Stomach (tissue), 9 donors: Measurements from ENCODE around the gene GUCY1A1. TPM values are rescaled to one million over a fixed set of nuclear protein-coding genes. Genes with fewer than 3 reads are reported as not detected.
A peak's percentile ranks its signal among the peaks of the same experiment; 100 is the strongest.

Experiments
- DNase-seq, 2 donors: peaks; one replicate each; pipeline versions ENCODE4 v3.0.0 to v3.0.0-alpha.2; 2013 to 2019
- H3K27ac ChIP-seq, 5 donors: fragments of 200-600 bp in 4 of 5; sonication (generic) in 4 of 5; one replicate each; pipeline ENCODE4 v1.5.1; 2013 to 2019; ENCODE audit warnings: mild to moderate bottlenecking in 1 of 5, moderate library complexity in 1 of 5
- H3K27me3 ChIP-seq, 3 donors: fragments of 200-600 bp; sonication (generic); one replicate each; pipeline ENCODE4 v1.5.1; 2017 to 2019; ENCODE audit warnings: mixed run types in 1 of 3
- H3K36me3 ChIP-seq, 4 donors: fragments of 200-600 bp; sonication (generic); 1 replicate in 3 of 4; 2 replicates in 1 of 4; pipeline ENCODE4 v1.5.1; 2016 to 2019
- H3K4me1 ChIP-seq, 4 donors: fragments of 200-600 bp; sonication (generic); one replicate each; pipeline ENCODE4 v1.5.1; 2016 to 2019
- H3K4me3 ChIP-seq, 4 donors: fragments of 200-600 bp; sonication (generic) in 3 of 4; one replicate each; pipeline ENCODE4 v1.5.1; 2016 to 2019; ENCODE audit warnings: mild to moderate bottlenecking in 1 of 4
- H3K9me3 ChIP-seq, 4 donors: fragments of 200-600 bp; sonication (generic); one replicate each; pipeline ENCODE4 v1.5.1; 2016 to 2019
- CTCF ChIP-seq, 7 experiments: fragments of 450-650 bp in 4 of 7; fragments of 200-600 bp in 3 of 7; sonication (generic) in 3 of 7; IDR thresholded peaks; one replicate each; pipeline ENCODE4 v1.5.1; 2016 to 2019; ENCODE audit warnings: antibody characterized with exemption in 7 of 7, control low read depth in 2 of 7, mild to moderate bottlenecking in 1 of 7
- EP300 ChIP-seq: sonication (generic); formaldehyde crosslinking; IDR thresholded peaks from one replicate; pipeline ENCODE4 v1.6.1; 2017; ENCODE audit warnings: antibody characterized with exemption
- POLR2A ChIP-seq, 4 donors: fragments of 450-650 bp; IDR thresholded peaks; one replicate each; pipeline ENCODE4 v1.6.1; 2016; ENCODE audit warnings: antibody characterized with exemption in 4 of 4, control low read depth in 2 of 4, mild to moderate bottlenecking in 1 of 4, moderate library complexity in 1 of 4
- POLR2AphosphoS5 ChIP-seq, 3 donors: sonication (generic); formaldehyde crosslinking; IDR thresholded peaks; one replicate each; pipeline ENCODE4 v1.6.1; 2016; ENCODE audit warnings: antibody characterized with exemption in 3 of 3
- WGBS, 5 donors: extraction: QIAGEN DNeasy Blood & Tissue Kit in 3 of 5; methylation state at CpG; one replicate each; pipeline versions ENCODE4 v1.1.5 to v1.1.7; 2013 to 2018; 5-methylcytosine and 5-hydroxymethylcytosine counted together
- intact Hi-C: fragments of 100-400 bp; cut with DNase I; formaldehyde crosslinking; loops from one replicate; pipeline ENCODE4 v1.15.1; 2023; ENCODE audit warnings: low total_unique reads
- polyA plus RNA-seq, 3 donors: library from polyadenylated mRNA; stranded (reverse); fragments of 200-250 nt; gene quantifications; one replicate each; pipeline ENCODE4 v1.2.3, GENCODE V29; 2013
- total RNA-seq, 5 donors: library from RNA; depleted of rRNA; stranded (reverse); fragments of >200 nt; gene quantifications; one replicate each; pipeline versions ENCODE4 v1.1.0 to v1.2.3, GENCODE V29; 2014 to 2016
- donor health status: healthy with polysubstance abuse.
- donor health status: Bipolar disorder and iron deficiency.
- donor health status: healthy.

GUCY1A1 gene
- total and polyA plus RNA-seq, 8 donors = 4.1 to 49.1 (median 12.2) TPM

GRCh38 chr4:155734065-155734464 is 67.4 kb downstream of the GUCY1A1 start:
- peak in 1 of 2 donors; percentile 68 for DNase-seq
- H3K27ac ChIP-seq = no peak overlapping the region
- H3K4me3 ChIP-seq = no peak overlapping the region
- no peak for TF ChIP-seq POLR2AphosphoS5 (IDR thresholded peaks at IDR 0.05)
- TF ChIP-seq EP300 = no peak
- TF ChIP-seq POLR2A (IDR thresholded peaks at IDR 0.05) = no peak
- TF ChIP-seq CTCF (IDR thresholded peaks at IDR 0.05) = no peak
- intact Hi-C loops = no loop called here
- no peaks in the 10 kb centered on the region for H3K9me3 ChIP-seq
- 46 to 82% (median 74%) methylated on average over 3 of the region's 3 CpGs for WGBS, 5 donors
- no peaks in the 10 kb centered on the region for H3K27me3 ChIP-seq
- peaks cover 0 to 8% (median 3%) of the 10 kb centered on the region in 4 donors for H3K4me1 ChIP-seq
- H3K36me3 ChIP-seq = no peaks in the 10 kb centered on the region

GRCh38 chr4:155734951-155735350 is 68.3 kb downstream of the GUCY1A1 start:
- 50 to 78% (median 69%) methylated on average over 1 of the region's 1 CpG for WGBS, 5 donors
- Histone ChIP-seq H3K4me3 (no peak overlapping the region), H3K4me1 (peaks cover 0 to 8% (median 3%) of the 10 kb centered on the region in 4 donors), H3K27ac (no peak overlapping the region), H3K27me3 (no peaks in the 10 kb centered on the region), H3K36me3 (no peaks in the 10 kb centered on the region), H3K9me3 (no peaks in the 10 kb centered on the region)
- TF ChIP-seq POLR2AphosphoS5 (IDR thresholded peaks at IDR 0.05) (no peak), POLR2A (IDR thresholded peaks at IDR 0.05) (no peak)
- intact Hi-C loops = no loop called here
- DNase-seq = no peak

- no peak overlapping the region for H3K4me3 ChIP-seq
- no peaks in the 10 kb centered on the region for H3K27me3 ChIP-seq
- H3K4me1 ChIP-seq = peaks cover 0 to 8% (median 3%) of the 10 kb centered on the region in 4 donors
- TF ChIP-seq EP300 (no peak), CTCF (IDR thresholded peaks at IDR 0.05) (no peak), POLR2A (IDR thresholded peaks at IDR 0.05) (no peak), POLR2AphosphoS5 (IDR thresholded peaks at IDR 0.05) (no peak)
- peak in 1 of 2 donors; percentile 14 for DNase-seq
- no peaks in the 10 kb centered on the region for H3K36me3 ChIP-seq
- no peaks in the 10 kb centered on the region for H3K9me3 ChIP-seq
- intact Hi-C loops = no loop called here
- H3K27ac ChIP-seq = no peak overlapping the region
Observed at GRCh38 chr4:155735496-155735895, 68.8 kb downstream of the GUCY1A1 start.

GRCh38 chr4:155738548-155738947 is 71.9 kb downstream of the GUCY1A1 start:
- Histone ChIP-seq H3K27ac (no peak overlapping the region), H3K27me3 (no peaks in the 10 kb centered on the region), H3K9me3 (no peaks in the 10 kb centered on the region), H3K4me3 (no peak overlapping the region), H3K36me3 (no peaks in the 10 kb centered on the region), H3K4me1 (peaks cover 0 to 8% (median 3%) of the 10 kb centered on the region in 4 donors)
- no peak for TF ChIP-seq EP300
- TF ChIP-seq POLR2A (IDR thresholded peaks at IDR 0.05) = no peak
- no peak for TF ChIP-seq POLR2AphosphoS5 (IDR thresholded peaks at IDR 0.05)
- TF ChIP-seq CTCF (IDR thresholded peaks at IDR 0.05) = no peak
- intact Hi-C loops = no loop called here
- 88 to 95% (median 91%) methylated on average over 2 of the region's 2 CpGs for WGBS, 5 donors
- no peak for DNase-seq

GRCh38 chr4:155741546-155741945 is 74.9 kb downstream of the GUCY1A1 start:
- no peaks in the 10 kb centered on the region for H3K9me3 ChIP-seq
- intact Hi-C loops = no loop called here
- H3K27me3 ChIP-seq = no peaks in the 10 kb centered on the region
- no peak for DNase-seq
- no peak overlapping the region for H3K27ac ChIP-seq
- H3K4me1 ChIP-seq = no peaks in the 10 kb centered on the region
- WGBS, 5 donors = 86 to 98% (median 92%) methylated on average over 1 of the region's 1 CpG
- no peak overlapping the region for H3K4me3 ChIP-seq
- H3K36me3 ChIP-seq = no peaks in the 10 kb centered on the region
- TF ChIP-seq EP300 (no peak), POLR2A (IDR thresholded peaks at IDR 0.05) (no peak)
